HG02852 (cell line): ENCODE results near the gene RETREG2.

Experiments used
- ATAC-seq: cut with Tn5 transposase; IDR thresholded peaks from one replicate; pipeline ENCODE4 v1.9.1; 2021; ENCODE audit warnings: mild to moderate bottlenecking, moderate library complexity; ENCODE audit not compliant: unreplicated experiment

The RETREG2 gene, protein sequence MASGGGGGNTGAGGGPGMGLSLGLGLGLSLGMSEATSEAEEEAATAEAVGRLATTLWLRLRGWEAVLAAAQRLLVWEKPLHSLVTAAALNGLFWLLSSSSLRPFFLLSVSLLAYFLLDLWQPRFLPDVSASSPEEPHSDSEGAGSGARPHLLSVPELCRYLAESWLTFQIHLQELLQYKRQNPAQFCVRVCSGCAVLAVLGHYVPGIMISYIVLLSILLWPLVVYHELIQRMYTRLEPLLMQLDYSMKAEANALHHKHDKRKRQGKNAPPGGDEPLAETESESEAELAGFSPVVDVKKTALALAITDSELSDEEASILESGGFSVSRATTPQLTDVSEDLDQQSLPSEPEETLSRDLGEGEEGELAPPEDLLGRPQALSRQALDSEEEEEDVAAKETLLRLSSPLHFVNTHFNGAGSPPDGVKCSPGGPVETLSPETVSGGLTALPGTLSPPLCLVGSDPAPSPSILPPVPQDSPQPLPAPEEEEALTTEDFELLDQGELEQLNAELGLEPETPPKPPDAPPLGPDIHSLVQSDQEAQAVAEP

DNA sequence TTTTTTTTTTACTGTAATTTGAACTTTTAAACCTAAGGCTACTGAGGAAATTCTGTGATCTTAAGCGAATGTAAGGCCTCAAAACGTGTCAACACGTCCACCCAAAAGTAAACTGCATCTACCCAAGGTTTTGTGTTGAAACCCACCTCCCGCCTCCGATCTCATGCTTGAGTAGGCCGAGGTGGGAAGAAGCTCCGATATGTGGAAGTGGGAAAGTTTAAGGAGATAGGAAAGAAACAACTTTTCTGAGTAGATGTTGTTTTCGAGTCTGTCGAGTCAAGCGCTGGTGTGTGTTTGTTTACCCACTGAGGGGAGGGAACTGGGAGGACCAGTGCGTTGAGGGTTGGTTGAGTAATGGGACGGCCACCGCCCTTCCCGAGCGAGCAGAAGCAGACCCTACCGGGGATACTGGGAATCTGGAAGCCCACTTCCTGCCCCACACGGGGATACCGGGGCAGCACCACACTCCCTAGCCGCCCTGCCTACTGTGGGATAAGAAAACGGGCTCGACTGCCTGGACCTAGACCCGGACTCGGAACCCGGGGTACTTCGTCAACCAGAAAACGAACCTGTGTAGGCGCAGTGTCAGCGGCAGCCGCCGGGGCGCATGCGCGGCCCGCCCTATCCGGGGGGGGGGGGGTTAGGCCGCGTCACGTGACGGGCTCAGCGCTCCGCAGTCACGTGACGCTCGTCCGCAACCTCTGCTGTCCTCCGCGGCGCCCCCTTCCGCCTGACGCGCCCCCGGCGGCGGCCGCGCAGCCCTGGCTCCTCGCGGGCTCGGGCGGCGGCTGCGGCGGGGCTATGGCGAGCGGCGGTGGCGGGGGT lies at the start of gene RETREG2:
Gene RETREG2, plus strand, starts transcription at position 724 of the 825 bp plus-strand sequence. Its CDS starts 78 bp downstream, at position 802.
- ATAC-seq, result peak; percentile 37

GRCh38 chr2:219128396-219128795 lies 49.7 kb upstream of the RETREG2 start:
- ATAC-seq, result no peak

DNA sequence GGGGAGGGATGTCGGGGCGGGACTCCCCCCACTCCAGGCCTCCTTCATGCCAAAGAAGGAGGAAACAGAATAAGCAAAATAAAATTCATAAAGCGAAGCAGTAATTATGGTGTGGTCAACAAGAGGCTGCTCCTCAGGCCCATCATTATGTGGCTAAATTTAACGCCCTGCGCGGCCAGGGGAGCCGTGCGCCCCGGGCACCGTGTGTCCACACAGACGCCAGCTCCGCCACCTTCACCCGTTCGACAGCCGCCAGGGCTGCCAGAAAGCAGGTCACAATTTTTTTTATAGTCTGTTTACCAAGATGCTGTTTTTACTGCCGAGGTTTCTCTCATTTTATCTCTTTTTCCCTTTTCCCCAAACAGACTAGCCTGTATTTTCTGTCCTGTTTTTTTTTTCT lies 48.5 kb upstream of the RETREG2 start:
- no peak for ATAC-seq

GRCh38 chr2:219131327-219131726 lies 46.7 kb upstream of the RETREG2 start:
- no peak for ATAC-seq

- ATAC-seq, result no peak
Observed at GRCh38 chr2:219131744-219132143, 46.3 kb upstream of the RETREG2 start.

- ATAC-seq, result no peak
Observed at GRCh38 chr2:219133976-219134375, 44.1 kb upstream of the RETREG2 start.

DNA sequence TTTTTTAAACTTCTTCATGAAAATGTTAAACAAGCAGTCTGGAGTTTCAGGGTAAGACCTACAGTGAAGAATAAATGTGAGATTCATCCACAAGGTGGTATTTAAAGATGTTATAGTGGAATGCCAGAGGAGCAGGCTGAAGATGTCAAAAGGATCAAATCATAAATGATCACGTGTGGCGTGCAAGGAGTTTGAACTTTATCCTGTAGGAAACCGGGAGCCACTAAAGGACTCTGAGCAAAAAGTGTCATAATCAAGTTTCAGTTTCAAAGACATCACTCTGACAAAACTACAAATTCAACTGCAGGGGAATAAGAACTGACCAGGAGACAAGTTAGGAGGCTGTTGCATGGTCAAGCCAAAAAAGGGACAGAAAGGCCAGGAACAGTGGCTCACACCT lies 37.4 kb upstream of the RETREG2 start:
- ATAC-seq, result no peak

GRCh38 chr2:219142329-219142728 lies 35.7 kb upstream of the RETREG2 start:
- no peak for ATAC-seq

GRCh38 chr2:219149667-219150066 lies 28.4 kb upstream of the RETREG2 start:
- ATAC-seq, result no peak

- ATAC-seq, result no peak
Observed at GRCh38 chr2:219155054-219155644, 22.9 kb upstream of the RETREG2 start.

DNA sequence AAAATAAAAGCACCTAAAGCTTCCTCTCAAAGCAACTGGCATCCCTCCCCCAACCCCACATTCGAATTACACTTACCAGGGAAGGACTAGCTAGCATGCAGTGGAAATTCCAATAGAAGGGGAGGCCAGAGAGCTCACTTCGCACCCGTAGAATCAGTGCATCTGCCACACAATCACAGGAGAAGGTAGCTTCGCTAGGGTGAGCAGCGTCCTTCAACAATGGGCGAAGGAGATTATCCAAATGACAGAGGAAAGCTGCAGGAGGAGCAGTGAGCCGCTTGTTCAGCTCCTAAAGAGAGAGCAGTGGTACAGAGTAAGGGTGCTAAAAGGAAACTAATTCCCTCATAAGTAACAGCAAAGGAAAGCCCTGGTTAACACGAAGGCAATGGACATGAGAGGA lies 20.7 kb upstream of the RETREG2 start:
- ATAC-seq, result no peak

GRCh38 chr2:219158025-219158424 lies 20.1 kb upstream of the RETREG2 start:
- no peak for ATAC-seq

- ATAC-seq, result no peak
Observed at GRCh38 chr2:219158586-219158985, 19.5 kb upstream of the RETREG2 start.

DNA sequence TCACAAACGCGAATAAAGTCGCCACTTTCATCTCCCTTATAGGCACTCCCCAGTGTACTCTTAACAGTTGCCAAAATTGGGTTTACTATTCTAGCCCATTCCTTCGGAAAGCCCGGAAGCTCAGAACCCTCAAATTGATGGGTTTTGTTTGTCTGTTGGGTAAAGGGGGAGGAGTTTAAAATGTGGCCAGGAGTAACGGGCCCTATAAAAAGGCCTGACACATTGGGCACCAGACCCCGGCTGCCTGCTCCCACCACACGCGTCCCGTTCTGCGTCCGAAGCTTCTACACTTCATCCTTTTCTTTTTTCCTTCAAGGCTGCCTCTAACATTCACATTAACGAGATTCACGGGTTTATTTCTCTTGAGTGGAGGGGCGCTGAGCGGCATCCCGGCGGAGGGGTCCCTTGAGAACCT lies 18.3 kb upstream of the RETREG2 start:
- ATAC-seq, result no peak

GRCh38 chr2:219160186-219161017 lies 17.7 kb upstream of the RETREG2 start, which contains the start of gene NHEJ1:
Gene NHEJ1 (minus strand): TSS chr2:219160815. CDS start chr2:219158362, 2,453 bp downstream.
- peak; percentile 86 for ATAC-seq

GRCh38 chr2:219161097-219161496 lies 17.0 kb upstream of the RETREG2 start:
- ATAC-seq, result no peak

GRCh38 chr2:219163156-219163555 lies 14.9 kb upstream of the RETREG2 start:
- no peak for ATAC-seq

GRCh38 chr2:219165058-219165911 lies 12.8 kb upstream of the RETREG2 start:
- ATAC-seq, result no peak

DNA sequence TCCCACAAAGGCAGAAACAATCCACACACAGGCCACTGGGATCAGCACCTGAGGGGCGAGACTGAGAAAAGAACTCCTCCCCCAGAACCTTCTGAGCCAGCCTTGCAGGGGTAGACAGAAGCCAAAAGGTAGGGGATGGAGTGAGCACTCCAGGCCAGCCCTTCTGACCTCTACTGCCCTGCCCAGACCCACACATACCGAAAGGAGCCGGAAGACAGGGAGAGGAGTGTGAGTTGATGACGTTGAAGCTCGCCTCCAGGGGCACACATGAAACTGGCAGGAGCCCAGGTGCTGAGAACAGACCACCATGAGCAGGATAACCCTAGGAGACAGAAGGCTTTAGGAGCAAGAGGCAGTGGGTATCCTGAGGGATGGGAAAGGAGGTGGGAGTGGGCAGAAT lies 10.1 kb upstream of the RETREG2 start:
- no peak for ATAC-seq
